WERI-Rb-1 (cell line): ENCODE measurements around the gene STK4.

Source experiments
- DNase-seq: peaks from one replicate; pipeline ENCODE4 v3.0.0-alpha.2; 2020
- H3K27ac ChIP-seq: fragments of 250-450 bp; sonication (Bioruptor Pico); 2 replicates; pipeline ENCODE4 v1.5.1; 2020; ENCODE audit warnings: mild to moderate bottlenecking, moderate library complexity
- H3K27me3 ChIP-seq: fragments of 250-450 bp; sonication (Bioruptor Pico); 2 replicates; pipeline ENCODE4 v1.5.1; 2021; ENCODE audit warnings: mild to moderate bottlenecking, low read depth, moderate library complexity; ENCODE audit not compliant: insufficient read depth, severe bottlenecking
- H3K36me3 ChIP-seq: fragments of 250-450 bp; sonication (Bioruptor Pico); 2 replicates; pipeline ENCODE4 v1.5.1; 2020; ENCODE audit warnings: mild to moderate bottlenecking, moderate library complexity
- H3K4me3 ChIP-seq: 2 replicates; pipeline ENCODE4 v1.5.1; 2011; ENCODE audit warnings: low read depth, mild to moderate bottlenecking, control low read depth, low read length
- H3K9me3 ChIP-seq: fragments of 250-450 bp; sonication (Bioruptor Pico); 2 replicates; pipeline ENCODE4 v1.5.1; 2021; ENCODE audit warnings: mild to moderate bottlenecking, moderate library complexity; ENCODE audit not compliant: severe bottlenecking
- CTCF ChIP-seq: IDR thresholded peaks from 2 replicates; pipeline ENCODE4 v1.5.1; 2011; ENCODE audit warnings: low read depth, mild to moderate bottlenecking, control low read depth, inconsistent platforms, low read length

STK4 gene

GRCh38 chr20:44924541-44924940 is 41.8 kb upstream of the STK4 start:
- H3K9me3 ChIP-seq: no peaks in the 10 kb centered on the region
- no peak overlapping the region for H3K27ac ChIP-seq
- no peaks in the 10 kb centered on the region for H3K27me3 ChIP-seq
- no peak overlapping the region for H3K4me3 ChIP-seq
- H3K36me3 ChIP-seq: peaks cover 32% of the 10 kb centered on the region
- TF ChIP-seq CTCF: no peak
- DNase-seq: no peak

GRCh38 chr20:44928595-44928994 is 37.7 kb upstream of the STK4 start:
- Histone ChIP-seq H3K27ac (no peak overlapping the region), H3K36me3 (peaks cover 31% of the 10 kb centered on the region), H3K4me3 (no peak overlapping the region), H3K27me3 (no peaks in the 10 kb centered on the region), H3K9me3 (no peaks in the 10 kb centered on the region)
- no peak for TF ChIP-seq CTCF
- no peak for DNase-seq

- Histone ChIP-seq H3K27me3 (no peaks in the 10 kb centered on the region), H3K4me3 (no peak overlapping the region), H3K27ac (no peak overlapping the region), H3K36me3 (peaks cover 31% of the 10 kb centered on the region), H3K9me3 (no peaks in the 10 kb centered on the region)
- TF ChIP-seq CTCF: no peak
- no peak for DNase-seq
Observed at GRCh38 chr20:44930517-44931168, 35.7 kb upstream of the STK4 start.

- Histone ChIP-seq H3K9me3 (no peaks in the 10 kb centered on the region), H3K36me3 (peaks cover 36% of the 10 kb centered on the region), H3K4me3 (no peak overlapping the region), H3K27ac (no peak overlapping the region), H3K27me3 (no peaks in the 10 kb centered on the region)
- DNase-seq: no peak
- no peak for TF ChIP-seq CTCF
Observed at GRCh38 chr20:44931911-44932310, 34.4 kb upstream of the STK4 start.

- no peak for DNase-seq
- Histone ChIP-seq H3K27ac (no peak overlapping the region), H3K36me3 (peaks cover 38% of the 10 kb centered on the region), H3K9me3 (no peaks in the 10 kb centered on the region), H3K27me3 (no peaks in the 10 kb centered on the region), H3K4me3 (no peak overlapping the region)
- no peak for TF ChIP-seq CTCF
Observed at GRCh38 chr20:44932916-44933315, 33.4 kb upstream of the STK4 start.

GRCh38 chr20:44936510-44936909 is 29.8 kb upstream of the STK4 start:
- H3K27me3 ChIP-seq: no peaks in the 10 kb centered on the region
- DNase-seq: peak; percentile 20
- H3K4me3 ChIP-seq: no peak overlapping the region
- no peak for TF ChIP-seq CTCF
- peaks cover 54% of the 10 kb centered on the region for H3K36me3 ChIP-seq
- H3K27ac ChIP-seq: no peak overlapping the region
- H3K9me3 ChIP-seq: no peaks in the 10 kb centered on the region
